ENCODE measurements around the gene PDK1. TPM values are rescaled to one million over a fixed set of nuclear protein-coding genes. Genes with fewer than 3 reads are reported as not detected.
A peak's percentile ranks its signal among the peaks of the same experiment; 100 is the strongest.

PDK1 gene
- total RNA-seq: 10 to 100 TPM; 10.3 to 21.4 (median 16.7) TPM

DNA sequence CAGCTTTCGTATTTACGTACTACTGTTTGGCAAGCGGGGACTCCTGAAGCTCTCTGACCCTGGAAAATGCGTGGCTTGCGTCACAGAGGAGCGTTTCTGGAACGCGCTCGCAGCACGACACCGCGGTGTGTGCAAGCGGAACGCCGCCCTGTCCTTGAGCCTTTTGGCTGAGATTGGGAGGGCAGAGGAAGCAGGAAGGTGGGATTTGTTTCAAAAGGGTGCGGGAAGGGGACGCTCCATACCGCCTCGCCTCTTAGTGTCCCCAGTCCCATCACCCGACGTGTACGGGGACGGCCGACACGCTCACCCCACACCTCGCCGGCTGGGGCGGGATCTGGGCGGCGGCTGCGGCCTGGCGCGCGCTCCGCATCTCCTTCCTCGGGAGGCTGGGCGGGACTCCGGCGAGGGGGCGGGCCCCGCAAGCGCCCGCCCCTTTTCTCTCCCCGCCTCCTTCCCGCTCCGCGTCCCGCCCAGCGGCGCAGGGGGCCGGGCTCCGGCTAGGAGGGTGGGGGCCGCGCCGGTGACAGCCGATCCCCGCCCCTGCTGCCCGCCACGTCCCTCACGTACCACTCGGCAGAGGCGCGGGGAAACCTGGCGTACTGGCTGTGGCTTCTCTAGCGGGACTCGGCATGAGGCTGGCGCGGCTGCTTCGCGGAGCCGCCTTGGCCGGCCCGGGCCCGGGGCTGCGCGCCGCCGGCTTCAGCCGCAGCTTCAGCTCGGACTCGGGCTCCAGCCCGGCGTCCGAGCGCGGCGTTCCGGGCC lies at the start of gene PDK1:
PDK1 (plus strand) TSS at position 569 of the 762 bp plus-strand sequence; CDS start at position 630, 61 bp downstream.
- peak within 1 kb of the TSS; percentile 67 to 90 (median 76) for H3K4me3 ChIP-seq
- H3K4me1 ChIP-seq: peaks cover 4 to 36% (median 12%) of the 10 kb centered on the region in 3 donors
- DNase-seq: peak; percentile 68
- intact Hi-C loops (cut with DNase I): no loop called here
- H3K9me3 ChIP-seq: no peaks in the 10 kb centered on the region
- TF ChIP-seq POLR2A (IDR thresholded peaks at IDR 0.05): peak in 3 of 4 donors; percentile 6 to 86 (median 81)
- TF ChIP-seq, protein P1, sequence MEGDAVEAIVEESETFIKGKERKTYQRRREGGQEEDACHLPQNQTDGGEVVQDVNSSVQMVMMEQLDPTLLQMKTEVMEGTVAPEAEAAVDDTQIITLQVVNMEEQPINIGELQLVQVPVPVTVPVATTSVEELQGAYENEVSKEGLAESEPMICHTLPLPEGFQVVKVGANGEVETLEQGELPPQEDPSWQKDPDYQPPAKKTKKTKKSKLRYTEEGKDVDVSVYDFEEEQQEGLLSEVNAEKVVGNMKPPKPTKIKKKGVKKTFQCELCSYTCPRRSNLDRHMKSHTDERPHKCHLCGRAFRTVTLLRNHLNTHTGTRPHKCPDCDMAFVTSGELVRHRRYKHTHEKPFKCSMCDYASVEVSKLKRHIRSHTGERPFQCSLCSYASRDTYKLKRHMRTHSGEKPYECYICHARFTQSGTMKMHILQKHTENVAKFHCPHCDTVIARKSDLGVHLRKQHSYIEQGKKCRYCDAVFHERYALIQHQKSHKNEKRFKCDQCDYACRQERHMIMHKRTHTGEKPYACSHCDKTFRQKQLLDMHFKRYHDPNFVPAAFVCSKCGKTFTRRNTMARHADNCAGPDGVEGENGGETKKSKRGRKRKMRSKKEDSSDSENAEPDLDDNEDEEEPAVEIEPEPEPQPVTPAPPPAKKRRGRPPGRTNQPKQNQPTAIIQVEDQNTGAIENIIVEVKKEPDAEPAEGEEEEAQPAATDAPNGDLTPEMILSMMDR (IDR thresholded peaks at IDR 0.05): no peak
- peak within 1 kb of the TSS; percentile 84 to 97 (median 94) for H3K27ac ChIP-seq
- WGBS, 2 donors: 0% methylated on average over 8 to 23 of the region's 88 CpGs
- peaks cover 0 to 22% (median 5%) of the 10 kb centered on the region in 3 donors for H3K36me3 ChIP-seq
- no peaks in the 10 kb centered on the region for H3K27me3 ChIP-seq

- TF ChIP-seq, protein P1 (IDR thresholded peaks at IDR 0.05): no peak
- no peak for TF ChIP-seq POLR2A (IDR thresholded peaks at IDR 0.05)
- H3K27me3 ChIP-seq: no peaks in the 10 kb centered on the region
- H3K4me1 ChIP-seq: no peaks in the 10 kb centered on the region
- no peak for DNase-seq
- H3K4me3 ChIP-seq: no peak overlapping the region
- H3K36me3 ChIP-seq: peaks cover 0 to 44% (median 3%) of the 10 kb centered on the region in 3 donors
- H3K27ac ChIP-seq: no peak overlapping the region
- 93 to 98% methylated on average over 4 of the region's 4 CpGs for WGBS, 2 donors
- intact Hi-C loops (cut with DNase I): no loop called here
- H3K9me3 ChIP-seq: peaks cover 0 to 15% (median 14%) of the 10 kb centered on the region in 3 donors
Observed at GRCh38 chr2:172507199-172507598, 48.7 kb upstream of the PDK1 start.

GRCh38 chr2:172510088-172510487 lies 45.8 kb upstream of the PDK1 start:
- peaks cover 0 to 15% (median 0%) of the 10 kb centered on the region in 3 donors for H3K36me3 ChIP-seq
- H3K9me3 ChIP-seq: peaks cover 0 to 34% (median 22%) of the 10 kb centered on the region in 3 donors
- no peak overlapping the region for H3K4me3 ChIP-seq
- WGBS, 2 donors: 49 to 75% methylated on average over 5 to 6 of the region's 6 CpGs
- no peak for TF ChIP-seq POLR2A (IDR thresholded peaks at IDR 0.05)
- TF ChIP-seq, protein P1 (IDR thresholded peaks at IDR 0.05): no peak
- H3K4me1 ChIP-seq: no peaks in the 10 kb centered on the region
- no peaks in the 10 kb centered on the region for H3K27me3 ChIP-seq
- intact Hi-C loops (cut with DNase I): no loop called here
- no peak for DNase-seq
- H3K27ac ChIP-seq: no peak overlapping the region

- H3K36me3 ChIP-seq: peaks cover 0 to 10% (median 0%) of the 10 kb centered on the region in 3 donors
- intact Hi-C loops (cut with DNase I): no loop called here
- no peak for DNase-seq
- H3K4me1 ChIP-seq: no peaks in the 10 kb centered on the region
- no peaks in the 10 kb centered on the region for H3K27me3 ChIP-seq
- H3K9me3 ChIP-seq: peaks cover 0 to 34% (median 22%) of the 10 kb centered on the region in 3 donors
- H3K4me3 ChIP-seq: no peak overlapping the region
- no peak for TF ChIP-seq POLR2A (IDR thresholded peaks at IDR 0.05)
- TF ChIP-seq, protein P1 (IDR thresholded peaks at IDR 0.05): no peak
- 78 to 80% methylated on average over 5 of the region's 5 CpGs for WGBS, 2 donors
- H3K27ac ChIP-seq: no peak overlapping the region
Observed at GRCh38 chr2:172510548-172510947, 45.3 kb upstream of the PDK1 start.

GRCh38 chr2:172512810-172513523 lies 42.9 kb upstream of the PDK1 start:
- Histone ChIP-seq H3K27ac (no peak overlapping the region), H3K4me1 (no peaks in the 10 kb centered on the region), H3K27me3 (no peaks in the 10 kb centered on the region), H3K9me3 (peaks cover 0 to 34% (median 22%) of the 10 kb centered on the region in 3 donors), H3K36me3 (peaks cover 0 to 6% (median 0%) of the 10 kb centered on the region in 3 donors), H3K4me3 (no peak overlapping the region)
- DNase-seq: no peak
- TF ChIP-seq, protein P1 (IDR thresholded peaks at IDR 0.05): no peak
- no peak for TF ChIP-seq POLR2A (IDR thresholded peaks at IDR 0.05)
- intact Hi-C loops (cut with DNase I): no loop called here
- 81 to 92% methylated on average over 4 to 5 of the region's 5 CpGs for WGBS, 2 donors
